AG10803 (cell line): ENCODE data around the gene ABCC6.
"Not testable (repeated sequence)": the region's sequence is repeated elsewhere in the genome, so short reads cannot be mapped to it uniquely, and the experiment has no call there.

Source experiments
- DNase-seq: peaks from one replicate; pipeline ENCODE4 v3.0.0; 2010; ENCODE audit warnings: low read depth
- H3K4me3 ChIP-seq: 2 replicates; pipeline ENCODE4 v1.5.1; 2011; ENCODE audit warnings: mild to moderate bottlenecking, low read length, control low read depth
- TF ChIP-seq, protein P1 (sequence below): conservative IDR thresholded peaks from 2 replicates; pipeline ENCODE4 v1.5.1; 2011; ENCODE audit warnings: mild to moderate bottlenecking, low read length, control low read depth, inconsistent platforms

ABCC6 gene

DNA sequence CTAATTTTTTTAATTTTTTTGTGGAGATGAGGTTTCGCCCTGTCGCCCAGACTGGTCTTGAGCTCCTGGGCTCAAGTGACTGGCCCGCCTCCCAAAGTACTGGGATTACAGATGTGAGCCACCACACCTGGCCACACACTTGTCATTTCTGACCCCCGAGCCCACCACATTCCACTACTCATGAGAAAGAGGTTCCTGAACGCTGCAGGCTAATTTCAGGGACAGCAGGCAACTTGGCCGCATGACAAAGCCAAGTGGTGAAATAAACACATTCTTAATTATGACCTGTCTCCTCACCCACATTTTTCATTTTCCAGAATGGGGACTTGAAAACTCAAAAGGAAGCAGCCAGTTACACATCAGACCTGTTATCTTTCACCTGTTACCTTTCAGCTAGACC is 114.5 kb downstream of the ABCC6 start:
- no peak for DNase-seq
- TF ChIP-seq, protein P1, sequence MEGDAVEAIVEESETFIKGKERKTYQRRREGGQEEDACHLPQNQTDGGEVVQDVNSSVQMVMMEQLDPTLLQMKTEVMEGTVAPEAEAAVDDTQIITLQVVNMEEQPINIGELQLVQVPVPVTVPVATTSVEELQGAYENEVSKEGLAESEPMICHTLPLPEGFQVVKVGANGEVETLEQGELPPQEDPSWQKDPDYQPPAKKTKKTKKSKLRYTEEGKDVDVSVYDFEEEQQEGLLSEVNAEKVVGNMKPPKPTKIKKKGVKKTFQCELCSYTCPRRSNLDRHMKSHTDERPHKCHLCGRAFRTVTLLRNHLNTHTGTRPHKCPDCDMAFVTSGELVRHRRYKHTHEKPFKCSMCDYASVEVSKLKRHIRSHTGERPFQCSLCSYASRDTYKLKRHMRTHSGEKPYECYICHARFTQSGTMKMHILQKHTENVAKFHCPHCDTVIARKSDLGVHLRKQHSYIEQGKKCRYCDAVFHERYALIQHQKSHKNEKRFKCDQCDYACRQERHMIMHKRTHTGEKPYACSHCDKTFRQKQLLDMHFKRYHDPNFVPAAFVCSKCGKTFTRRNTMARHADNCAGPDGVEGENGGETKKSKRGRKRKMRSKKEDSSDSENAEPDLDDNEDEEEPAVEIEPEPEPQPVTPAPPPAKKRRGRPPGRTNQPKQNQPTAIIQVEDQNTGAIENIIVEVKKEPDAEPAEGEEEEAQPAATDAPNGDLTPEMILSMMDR, result no peak
- no peak overlapping the region for H3K4me3 ChIP-seq

DNA sequence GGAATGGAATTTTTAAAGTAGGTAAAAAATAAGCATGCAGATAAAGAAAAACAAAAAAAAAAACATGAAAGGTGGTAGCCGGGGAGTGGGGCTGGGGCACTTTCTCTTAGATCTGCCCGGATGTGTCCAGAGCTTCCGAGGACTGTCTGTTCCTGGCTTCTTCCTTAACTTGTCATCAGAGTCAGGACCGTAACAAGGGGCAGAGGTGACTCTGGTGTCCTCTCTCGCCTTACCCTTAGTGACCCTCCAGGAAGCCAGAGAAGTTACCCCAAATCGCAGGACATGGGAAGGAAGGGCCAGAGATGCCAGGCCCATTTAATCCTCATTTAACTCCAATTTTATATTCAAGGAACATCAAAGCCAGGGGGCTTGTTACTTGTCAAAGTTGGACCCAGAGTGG is 115.5 kb downstream of the ABCC6 start:
- H3K4me3 ChIP-seq, result no peak overlapping the region
- DNase-seq, result no peak
- TF ChIP-seq, protein P1, result no peak

DNA sequence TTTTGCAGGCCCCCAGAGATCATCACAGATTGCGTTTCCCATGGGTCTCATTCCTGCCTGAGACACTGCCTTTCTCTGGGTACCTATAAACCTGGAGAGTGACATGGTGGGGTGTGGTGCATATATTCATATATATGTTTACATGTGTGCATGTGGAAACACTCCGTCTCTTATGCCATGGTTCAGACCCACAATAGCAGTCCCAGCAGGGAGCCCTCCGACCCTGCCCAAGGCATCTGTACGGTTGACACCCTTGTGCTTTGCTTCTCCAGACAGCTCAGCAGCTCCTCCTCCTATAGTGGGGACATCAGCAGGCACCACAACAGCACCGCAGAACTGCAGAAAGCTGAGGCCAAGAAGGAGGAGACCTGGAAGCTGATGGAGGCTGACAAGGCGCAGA is 116.8 kb downstream of the ABCC6 start:
- DNase-seq, result no peak
- no peak overlapping the region for H3K4me3 ChIP-seq
- TF ChIP-seq, protein P1, result no peak

DNA sequence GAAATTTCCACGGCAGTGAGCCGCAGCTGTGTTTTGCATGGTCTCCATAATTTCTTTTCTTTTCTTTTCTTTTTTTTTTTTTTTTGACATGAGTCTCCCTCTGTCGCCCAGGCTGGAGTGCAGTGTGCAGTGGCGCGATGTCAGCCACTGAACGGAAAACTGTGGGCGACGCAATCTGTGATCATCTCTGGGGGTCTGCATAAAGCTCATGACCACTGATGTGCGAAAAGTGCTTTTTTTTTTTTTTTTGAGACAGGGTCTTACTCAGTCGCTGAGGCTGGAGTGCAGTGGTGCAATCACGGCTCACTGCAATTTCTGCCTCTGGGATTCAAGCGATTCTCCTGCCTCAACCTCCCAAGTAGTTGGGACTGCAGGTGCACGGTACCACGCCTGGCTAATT is 117.6 kb downstream of the ABCC6 start:
- DNase-seq, result no peak
- H3K4me3 ChIP-seq, result no peak overlapping the region

DNA sequence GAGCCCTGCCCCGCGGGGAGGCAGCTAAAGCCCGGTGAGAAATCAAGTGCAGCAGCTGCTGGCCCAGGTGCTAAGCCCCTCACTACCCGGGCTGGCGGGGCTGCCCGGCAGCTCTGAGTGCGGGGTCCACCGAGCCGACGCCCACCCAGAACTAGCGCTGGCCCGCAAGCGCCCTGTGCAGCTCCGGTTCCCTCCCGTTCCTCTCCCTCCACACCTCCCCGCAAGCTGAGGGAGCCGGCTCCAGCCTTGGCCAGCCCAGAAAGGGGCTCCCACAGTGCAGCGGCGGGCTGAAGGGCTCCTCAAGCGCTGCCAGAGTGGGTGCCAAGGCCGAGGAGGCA is 118.5 kb downstream of the ABCC6 start:
- not testable (repeated sequence) for H3K4me3 ChIP-seq

More for the DNA sequence above, 117.6 kb downstream of the ABCC6 start:
- TF ChIP-seq, protein P1, result no peak

DNA sequence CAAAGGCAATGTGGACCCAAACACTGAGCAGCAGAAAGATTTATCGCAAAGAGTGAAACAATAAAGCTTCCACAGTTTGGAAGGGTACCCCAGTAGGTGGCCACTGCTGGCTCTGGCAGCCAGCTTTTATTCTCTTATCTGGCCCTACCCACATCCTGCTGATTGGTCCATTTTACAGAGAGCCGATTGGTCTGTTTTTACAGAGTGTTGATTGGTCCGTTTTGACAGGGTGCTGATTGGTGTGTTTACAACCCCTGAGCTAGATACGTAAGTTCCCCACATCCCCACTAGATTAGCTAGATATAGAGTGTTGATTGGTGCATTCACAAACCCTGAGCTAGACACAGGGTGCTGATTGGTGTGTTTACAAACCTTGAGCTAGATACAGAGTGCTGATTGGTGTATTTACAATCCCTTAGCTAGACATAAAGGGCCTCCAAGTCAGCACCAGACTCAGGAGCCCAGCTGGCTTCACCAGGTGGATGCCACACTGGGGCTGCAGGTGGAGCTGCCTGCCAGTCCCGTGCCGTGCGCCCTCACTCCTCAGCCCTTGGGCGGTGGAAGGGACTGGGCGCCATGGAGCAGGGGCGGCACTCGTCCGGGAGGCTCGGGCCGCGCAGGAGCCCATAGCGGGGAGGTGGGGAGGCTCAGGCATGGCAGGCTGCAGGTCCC is 119.0 kb downstream of the ABCC6 start:
- not testable (repeated sequence) for DNase-seq, H3K4me3 ChIP-seq

More for the DNA sequence above, 118.5 kb downstream of the ABCC6 start:
- not testable (repeated sequence) for DNase-seq

DNA sequence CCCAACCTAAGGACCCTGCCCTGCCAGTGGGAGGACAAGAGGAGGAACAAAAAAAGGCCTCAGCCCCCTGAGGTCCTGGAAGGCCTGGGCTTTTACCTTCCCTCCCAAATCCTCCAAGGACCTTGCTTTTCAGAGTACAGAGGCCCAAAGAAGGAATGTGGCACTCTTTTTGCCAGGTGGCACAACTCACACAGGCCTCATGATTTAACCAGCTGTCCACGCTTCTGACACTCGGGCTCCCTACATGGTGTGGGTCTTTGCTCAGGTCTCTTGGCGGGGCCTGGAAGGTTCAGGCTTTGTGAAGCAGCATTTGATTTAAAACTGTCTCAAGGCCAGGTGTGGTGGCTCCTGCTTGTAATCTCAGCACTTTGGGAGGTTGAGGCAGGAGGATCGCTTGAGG is 120.6 kb downstream of the ABCC6 start:
- H3K4me3 ChIP-seq, result no peak overlapping the region
- DNase-seq, result no peak
- TF ChIP-seq, protein P1, result no peak

DNA sequence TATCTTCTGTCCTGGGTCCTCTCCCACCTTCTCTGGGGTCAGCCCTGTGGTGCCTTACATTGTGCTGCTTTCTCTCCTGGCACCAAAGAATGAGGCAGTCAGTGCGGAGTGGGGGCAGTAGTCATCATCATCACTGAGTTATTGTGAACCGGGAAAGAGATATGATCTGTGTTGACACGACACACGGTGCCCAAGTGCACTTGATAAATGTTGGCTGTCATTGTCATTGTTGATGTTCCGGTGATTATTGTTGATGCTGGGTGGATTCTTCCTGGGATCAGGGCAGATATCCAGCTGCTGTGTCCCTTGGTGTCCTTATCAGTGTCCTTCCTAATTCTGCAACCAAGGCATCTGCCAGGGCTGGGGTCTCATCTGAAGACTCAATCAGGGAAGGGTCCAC is 121.7 kb downstream of the ABCC6 start:
- H3K4me3 ChIP-seq, result no peak overlapping the region
- TF ChIP-seq, protein P1, result no peak
- no peak for DNase-seq
